HEK293 (cell line): Measurements from ENCODE around the gene CPT1C.

Experiments used
- BCL11B ChIP-seq: fragments of 450-650 bp; formaldehyde crosslinking; IDR thresholded peaks from 2 replicates; pipeline ENCODE4 v1.5.1; 2016; ENCODE audit warnings: low read depth, missing biosample characterization, missing genetic modification characterization
- GLI2 ChIP-seq: fragments of 450-650 bp; formaldehyde crosslinking; IDR thresholded peaks from 2 replicates; pipeline ENCODE4; 2017; ENCODE audit warnings: missing biosample characterization, missing genetic modification characterization, low read depth, borderline replicate concordance
- HOXC10 ChIP-seq: sonication (generic); formaldehyde crosslinking; IDR thresholded peaks from 2 replicates; pipeline ENCODE4 v1.8.1; 2023; ENCODE audit warnings: mild to moderate bottlenecking, missing genetic modification reagents
- HOXD13 ChIP-seq: sonication (generic); formaldehyde crosslinking; IDR thresholded peaks from 2 replicates; pipeline ENCODE4 v1.8.0; 2022; ENCODE audit warnings: missing genetic modification reagents, borderline replicate concordance
- KLF16 ChIP-seq: fragments of 450-650 bp; formaldehyde crosslinking; IDR thresholded peaks from 2 replicates; pipeline ENCODE4 v1.5.1; 2017; ENCODE audit warnings: missing biosample characterization, missing genetic modification characterization
- KLF7 ChIP-seq: fragments of 450-650 bp; formaldehyde crosslinking; IDR thresholded peaks from 2 replicates; pipeline ENCODE4 v1.5.1; 2016; ENCODE audit warnings: missing biosample characterization, missing genetic modification characterization, borderline replicate concordance
- MEIS1 ChIP-seq: sonication (generic); formaldehyde crosslinking; IDR thresholded peaks from 2 replicates; pipeline ENCODE4 v1.8.1; 2022; ENCODE audit warnings: missing genetic modification reagents, mild to moderate bottlenecking, borderline replicate concordance
- MYNN ChIP-seq: fragments of 450-650 bp; formaldehyde crosslinking; IDR thresholded peaks from 2 replicates; pipeline ENCODE4 v1.5.1; 2016; ENCODE audit warnings: missing biosample characterization, missing genetic modification characterization, borderline replicate concordance
- RBAK ChIP-seq: fragments of 450-650 bp; formaldehyde crosslinking; IDR thresholded peaks from 2 replicates; pipeline ENCODE4 v1.5.1; 2016; ENCODE audit warnings: missing biosample characterization, missing genetic modification characterization
- REPIN1 ChIP-seq: fragments of 450-650 bp; formaldehyde crosslinking; IDR thresholded peaks from 2 replicates; pipeline ENCODE4 v1.5.1; 2017; ENCODE audit warnings: missing biosample characterization, missing genetic modification characterization, low read depth
- SP3 ChIP-seq: fragments of 450-650 bp; formaldehyde crosslinking; IDR thresholded peaks from 2 replicates; pipeline ENCODE4 v1.5.1; 2016; ENCODE audit warnings: missing biosample characterization, missing genetic modification characterization
- SP7 ChIP-seq: fragments of 450-650 bp; formaldehyde crosslinking; IDR thresholded peaks from 2 replicates; pipeline ENCODE4 v1.5.1; 2016; ENCODE audit warnings: missing biosample characterization, missing genetic modification characterization
- TCF7L2 ChIP-seq: IDR thresholded peaks from 2 replicates; pipeline ENCODE4 v1.6.1; 2011; ENCODE audit warnings: low read depth, mild to moderate bottlenecking, inconsistent platforms, low read length, moderate library complexity, borderline replicate concordance
- ZBTB17 ChIP-seq: fragments of 450-650 bp; formaldehyde crosslinking; IDR thresholded peaks from 2 replicates; pipeline ENCODE4 v1.5.1; 2016; ENCODE audit warnings: missing biosample characterization, missing genetic modification characterization
- ZBTB20 ChIP-seq: fragments of 450-650 bp; formaldehyde crosslinking; IDR thresholded peaks from 2 replicates; pipeline ENCODE4 v1.5.1; 2016; ENCODE audit warnings: missing biosample characterization, missing genetic modification characterization
- ZBTB21 ChIP-seq: fragments of 450-650 bp; formaldehyde crosslinking; IDR thresholded peaks from 2 replicates; pipeline ENCODE4 v1.5.1; 2017; ENCODE audit warnings: missing biosample characterization, missing genetic modification characterization
- ZNF114 ChIP-seq: fragments of 450-650 bp; formaldehyde crosslinking; IDR thresholded peaks from 2 replicates; pipeline ENCODE4 v1.5.0; 2017; ENCODE audit warnings: missing biosample characterization, missing genetic modification characterization
- ZNF121 ChIP-seq: fragments of 450-650 bp; formaldehyde crosslinking; IDR thresholded peaks from 2 replicates; pipeline ENCODE4 v1.5.1; 2016; ENCODE audit warnings: missing biosample characterization, missing genetic modification characterization
- ZNF138 ChIP-seq: fragments of 450-650 bp; formaldehyde crosslinking; IDR thresholded peaks from 2 replicates; pipeline ENCODE4 v1.5.1; 2016; ENCODE audit warnings: missing biosample characterization, missing genetic modification characterization, borderline replicate concordance
- ZNF140 ChIP-seq: fragments of 450-650 bp; formaldehyde crosslinking; IDR thresholded peaks from 2 replicates; pipeline ENCODE4 v1.5.1; 2016; ENCODE audit warnings: missing biosample characterization, missing genetic modification characterization
- ZNF146 ChIP-seq: fragments of 450-650 bp; formaldehyde crosslinking; IDR thresholded peaks from 2 replicates; pipeline ENCODE4 v1.5.1; 2016; ENCODE audit warnings: missing biosample characterization, missing genetic modification characterization
- ZNF155 ChIP-seq: fragments of 450-650 bp; formaldehyde crosslinking; IDR thresholded peaks from 2 replicates; pipeline ENCODE4 v1.5.1; 2016; ENCODE audit warnings: missing biosample characterization, missing genetic modification characterization
- ZNF23 ChIP-seq: fragments of 450-650 bp; formaldehyde crosslinking; IDR thresholded peaks from 2 replicates; pipeline ENCODE4 v1.5.1; 2016; ENCODE audit warnings: missing biosample characterization, missing genetic modification characterization, borderline replicate concordance
- ZNF350 ChIP-seq: fragments of 450-650 bp; formaldehyde crosslinking; IDR thresholded peaks from 2 replicates; pipeline ENCODE4 v1.5.0; 2017; ENCODE audit warnings: missing biosample characterization, mild to moderate bottlenecking, missing genetic modification characterization
- ZNF354C ChIP-seq: fragments of 450-650 bp; formaldehyde crosslinking; IDR thresholded peaks from 2 replicates; pipeline ENCODE4 v1.5.1; 2016; ENCODE audit warnings: missing biosample characterization, missing genetic modification characterization, low read depth, borderline replicate concordance
- ZNF48 ChIP-seq: fragments of 450-650 bp; formaldehyde crosslinking; IDR thresholded peaks from 2 replicates; pipeline ENCODE4 v1.5.1; 2016; ENCODE audit warnings: missing biosample characterization, missing genetic modification characterization
- ZNF510 ChIP-seq: fragments of 450-650 bp; formaldehyde crosslinking; IDR thresholded peaks from 2 replicates; pipeline ENCODE4 v1.5.1; 2018; ENCODE audit warnings: mild to moderate bottlenecking, missing genetic modification characterization, missing biosample characterization; ENCODE audit not compliant: insufficient replicate concordance
- ZNF514 ChIP-seq: fragments of 450-650 bp; formaldehyde crosslinking; IDR thresholded peaks from 2 replicates; pipeline ENCODE4 v1.5.1; 2016; ENCODE audit warnings: missing biosample characterization, missing genetic modification characterization
- ZNF530 ChIP-seq: fragments of 450-650 bp; formaldehyde crosslinking; IDR thresholded peaks from 2 replicates; pipeline ENCODE4 v1.5.1; 2016; ENCODE audit warnings: low read depth, missing biosample characterization, missing genetic modification characterization
- ZNF549 ChIP-seq: fragments of 450-650 bp; IDR thresholded peaks from 2 replicates; pipeline ENCODE4 v1.5.1; 2018; ENCODE audit warnings: missing biosample characterization, missing genetic modification characterization, mild to moderate bottlenecking, inconsistent platforms, moderate library complexity
- ZNF561 ChIP-seq: fragments of 450-650 bp; IDR thresholded peaks from 2 replicates; pipeline ENCODE4 v1.5.1; 2018; ENCODE audit warnings: missing biosample characterization, missing genetic modification characterization, borderline replicate concordance
- ZNF596 ChIP-seq: fragments of 450-650 bp; IDR thresholded peaks from 2 replicates; pipeline ENCODE4 v1.5.0; 2018; ENCODE audit warnings: missing biosample characterization, mild to moderate bottlenecking, missing genetic modification characterization, moderate library complexity
- ZNF623 ChIP-seq: fragments of 450-650 bp; formaldehyde crosslinking; IDR thresholded peaks from 2 replicates; pipeline ENCODE4 v1.5.1; 2016; ENCODE audit warnings: missing biosample characterization, missing genetic modification characterization
- ZNF624 ChIP-seq: fragments of 450-650 bp; formaldehyde crosslinking; IDR thresholded peaks from 2 replicates; pipeline ENCODE4 v1.5.1; 2017; ENCODE audit warnings: missing biosample characterization, missing genetic modification characterization
- ZNF654 ChIP-seq: fragments of 450-650 bp; formaldehyde crosslinking; IDR thresholded peaks from 2 replicates; pipeline ENCODE4 v1.5.1; 2016; ENCODE audit warnings: low read depth, missing biosample characterization, missing genetic modification characterization
- ZNF707 ChIP-seq: fragments of 450-650 bp; formaldehyde crosslinking; IDR thresholded peaks from 2 replicates; pipeline ENCODE4 v1.5.1; 2016; ENCODE audit warnings: missing biosample characterization, missing genetic modification characterization
- ZNF791 ChIP-seq: fragments of 450-650 bp; formaldehyde crosslinking; IDR thresholded peaks from 2 replicates; pipeline ENCODE4 v1.5.1; 2016; ENCODE audit warnings: missing biosample characterization, missing genetic modification characterization
- ZNF792 ChIP-seq: fragments of 450-650 bp; formaldehyde crosslinking; IDR thresholded peaks from 2 replicates; pipeline ENCODE4 v1.5.1; 2016; ENCODE audit warnings: missing biosample characterization, missing genetic modification characterization
- ZNF830 ChIP-seq: fragments of 450-650 bp; IDR thresholded peaks from 2 replicates; pipeline ENCODE4 v1.5.0; 2018; ENCODE audit warnings: missing biosample characterization, missing genetic modification characterization, low read depth, mild to moderate bottlenecking, moderate library complexity
- ZSCAN23 ChIP-seq: fragments of 450-650 bp; formaldehyde crosslinking; IDR thresholded peaks from 2 replicates; pipeline ENCODE4 v1.5.1; 2016; ENCODE audit warnings: missing biosample characterization, missing genetic modification characterization
- TF ChIP-seq, protein P1 (sequence below): fragments of 450-650 bp; formaldehyde crosslinking; IDR thresholded peaks from 2 replicates; pipeline ENCODE4 v1.5.1; 2016; ENCODE audit warnings: missing biosample characterization, missing genetic modification characterization, low read depth
- TF ChIP-seq, protein P2 (sequence below): fragments of 450-650 bp; formaldehyde crosslinking; IDR thresholded peaks from 2 replicates; pipeline ENCODE4 v1.5.1; 2016; ENCODE audit warnings: missing biosample characterization, missing genetic modification characterization

Gene CPT1C

GRCh38 chr19:49665351-49666119 lies 25.4 kb upstream of the CPT1C start, which contains the start of the genes BCL2L12 and IRF3 (continued):
- TF ChIP-seq RBAK (tag by site-specific recombination) (no peak), ZSCAN23 (no peak), BCL11B (tag by site-specific recombination) (no peak), ZNF138 (tag by site-specific recombination) (no peak), TCF7L2 (no peak; the same call in 1 of the 2 replicates), GLI2 (no peak), ZNF623 (tag by site-specific recombination) (no peak; the same call in 1 of the 2 replicates), SP7 (tag by site-specific recombination) (peak; percentile 37; the same call in 1 of the 2 replicates), ZNF707 (no peak), ZNF792 (tag by site-specific recombination) (no peak; the same call in 1 of the 2 replicates), ZNF114 (tag by site-specific recombination) (no peak), REPIN1 (tag by site-specific recombination) (no peak), KLF7 (tag by site-specific recombination) (0 out of 2 replicates have a peak, but pooled peaks have one; percentile 15), ZNF624 (no peak), ZNF830 (no peak), MYNN (tag by site-specific recombination) (no peak), ZNF514 (no peak), ZNF791 (no peak), ZNF510 (tag by site-specific recombination) (no peak), HOXC10 (CRISPR knock-in tag) (no peak), KLF16 (tag by site-specific recombination) (no peak; the same call in 1 of the 2 replicates), ZBTB20 (tag by site-specific recombination) (peak; percentile 91), ZNF146 (tag by site-specific recombination) (no peak), ZNF530 (tag by site-specific recombination) (no peak), ZNF140 (no peak), ZNF561 (peak; percentile 35; the same call in 1 of the 2 replicates), ZNF121 (no peak), ZBTB21 (no peak), ZNF354C (tag by site-specific recombination) (no peak), ZNF549 (tag by site-specific recombination) (no peak), SP3 (peak; percentile 61), HOXD13 (CRISPR knock-in tag) (no peak), MEIS1 (CRISPR knock-in tag) (no peak), ZNF596 (tag by site-specific recombination) (no peak), ZNF48 (tag by site-specific recombination) (no peak), ZNF350 (tag by site-specific recombination) (no peak), ZBTB17 (peak; percentile 80), ZNF155 (tag by site-specific recombination) (no peak), ZNF23 (tag by site-specific recombination) (no peak), ZNF654 (no peak)
- TF ChIP-seq, protein P1, sequence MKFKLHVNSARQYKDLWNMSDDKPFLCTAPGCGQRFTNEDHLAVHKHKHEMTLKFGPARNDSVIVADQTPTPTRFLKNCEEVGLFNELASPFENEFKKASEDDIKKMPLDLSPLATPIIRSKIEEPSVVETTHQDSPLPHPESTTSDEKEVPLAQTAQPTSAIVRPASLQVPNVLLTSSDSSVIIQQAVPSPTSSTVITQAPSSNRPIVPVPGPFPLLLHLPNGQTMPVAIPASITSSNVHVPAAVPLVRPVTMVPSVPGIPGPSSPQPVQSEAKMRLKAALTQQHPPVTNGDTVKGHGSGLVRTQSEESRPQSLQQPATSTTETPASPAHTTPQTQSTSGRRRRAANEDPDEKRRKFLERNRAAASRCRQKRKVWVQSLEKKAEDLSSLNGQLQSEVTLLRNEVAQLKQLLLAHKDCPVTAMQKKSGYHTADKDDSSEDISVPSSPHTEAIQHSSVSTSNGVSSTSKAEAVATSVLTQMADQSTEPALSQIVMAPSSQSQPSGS (tag by site-specific recombination) = no peak
- TF ChIP-seq, protein P2, sequence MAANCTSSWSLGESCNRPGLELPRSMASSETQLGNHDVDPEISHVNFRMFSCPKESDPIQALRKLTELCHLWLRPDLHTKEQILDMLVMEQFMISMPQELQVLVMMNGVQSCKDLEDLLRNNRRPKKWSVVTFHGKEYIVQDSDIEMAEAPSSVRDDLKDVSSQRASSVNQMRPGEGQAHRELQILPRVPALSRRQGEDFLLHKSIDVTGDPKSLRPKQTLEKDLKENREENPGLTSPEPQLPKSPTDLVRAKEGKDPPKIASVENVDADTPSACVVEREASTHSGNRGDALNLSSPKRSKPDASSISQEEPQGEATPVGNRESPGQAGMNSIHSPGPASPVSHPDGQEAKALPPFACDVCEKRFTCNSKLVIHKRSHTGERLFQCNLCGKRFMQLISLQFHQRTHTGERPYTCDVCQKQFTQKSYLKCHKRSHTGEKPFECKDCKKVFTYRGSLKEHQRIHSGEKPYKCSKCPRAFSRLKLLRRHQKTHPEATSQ = no peak
